Measurements from ENCODE around the gene GNB5.

GNB5 gene

GRCh38 chr15:52111517-52112202, 79.5 kb downstream of the GNB5 start:
- no peak for TF ChIP-seq CTCF (conservative IDR thresholded peaks at IDR 0.05)
- TF ChIP-seq ZFX (IDR thresholded peaks at IDR 0.05), result no peak
- no peak overlapping the region for H3K27ac ChIP-seq

- TF ChIP-seq CTCF (conservative IDR thresholded peaks at IDR 0.05) (no peak), ZFX (IDR thresholded peaks at IDR 0.05) (no peak)
- H3K27ac ChIP-seq, result no peak overlapping the region
Observed at GRCh38 chr15:52109559-52110451, 81.4 kb downstream of the GNB5 start.

GRCh38 chr15:52107238-52107637, 84.0 kb downstream of the GNB5 start:
- no peak overlapping the region for H3K27ac ChIP-seq
- TF ChIP-seq CTCF (conservative IDR thresholded peaks at IDR 0.05), result no peak
- no peak for TF ChIP-seq ZFX (IDR thresholded peaks at IDR 0.05)

- no peak overlapping the region for H3K27ac ChIP-seq
- TF ChIP-seq CTCF (conservative IDR thresholded peaks at IDR 0.05), result no peak
- no peak for TF ChIP-seq ZFX (IDR thresholded peaks at IDR 0.05)
Observed at GRCh38 chr15:52106641-52107040, 84.6 kb downstream of the GNB5 start.

- TF ChIP-seq CTCF (conservative IDR thresholded peaks at IDR 0.05) (no peak), ZFX (IDR thresholded peaks at IDR 0.05) (no peak)
- no peak overlapping the region for H3K27ac ChIP-seq
Observed at GRCh38 chr15:52105846-52106245, 85.3 kb downstream of the GNB5 start.

GRCh38 chr15:52104532-52105004, 86.6 kb downstream of the GNB5 start:
- no peak overlapping the region for H3K27ac ChIP-seq
- no peak for TF ChIP-seq ZFX (IDR thresholded peaks at IDR 0.05)
- no peak for TF ChIP-seq CTCF (conservative IDR thresholded peaks at IDR 0.05)
